Measurements from ENCODE around the gene ANKFN1.

ANKFN1 gene

GRCh38 chr17:56543280-56543679 lies 390.0 kb downstream of the ANKFN1 start:
- no peak for TF ChIP-seq CTCF (IDR thresholded peaks at IDR 0.05)
- no peak for DNase-seq
- H3K36me3 ChIP-seq, result no peaks in the 10 kb centered on the region
- no peak overlapping the region for H3K27ac ChIP-seq
- H3K4me3 ChIP-seq, result no peak overlapping the region
- intact Hi-C loops (cut with DNase I; ENCODE audit: low total_unique reads), result no loop called here
- H3K27me3 ChIP-seq, result peaks cover 0 to 3% of the 10 kb centered on the region in 2 donors
- H3K9me3 ChIP-seq, result no peaks in the 10 kb centered on the region
- no peaks in the 10 kb centered on the region for H3K4me1 ChIP-seq

DNA sequence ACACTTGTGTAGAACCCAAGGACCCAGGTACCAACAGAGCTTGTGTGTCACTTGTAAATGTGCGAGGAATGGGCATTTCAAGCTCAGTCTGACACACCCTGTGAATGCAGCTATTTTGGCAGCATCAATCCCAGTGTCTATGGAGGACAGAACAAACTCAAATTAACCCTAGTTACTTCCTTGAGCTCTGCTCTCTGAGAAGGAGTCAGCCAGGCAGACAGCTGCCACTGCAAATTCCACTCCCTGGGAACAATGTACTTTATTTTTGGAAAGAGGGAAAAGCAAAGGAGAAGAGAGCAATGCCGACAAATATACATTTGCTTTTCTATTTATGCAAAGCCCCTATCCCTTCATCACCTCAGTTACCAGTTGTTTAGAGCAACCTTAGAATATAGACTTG lies 391.8 kb downstream of the ANKFN1 start:
- no peak for TF ChIP-seq CTCF (IDR thresholded peaks at IDR 0.05)
- intact Hi-C loops (cut with DNase I; ENCODE audit: low total_unique reads), result no loop called here
- Histone ChIP-seq H3K9me3 (no peaks in the 10 kb centered on the region), H3K27me3 (peaks cover 0 to 3% of the 10 kb centered on the region in 2 donors), H3K27ac (no peak overlapping the region), H3K4me3 (no peak overlapping the region), H3K36me3 (no peaks in the 10 kb centered on the region), H3K4me1 (no peaks in the 10 kb centered on the region)
- DNase-seq, result no peak

DNA sequence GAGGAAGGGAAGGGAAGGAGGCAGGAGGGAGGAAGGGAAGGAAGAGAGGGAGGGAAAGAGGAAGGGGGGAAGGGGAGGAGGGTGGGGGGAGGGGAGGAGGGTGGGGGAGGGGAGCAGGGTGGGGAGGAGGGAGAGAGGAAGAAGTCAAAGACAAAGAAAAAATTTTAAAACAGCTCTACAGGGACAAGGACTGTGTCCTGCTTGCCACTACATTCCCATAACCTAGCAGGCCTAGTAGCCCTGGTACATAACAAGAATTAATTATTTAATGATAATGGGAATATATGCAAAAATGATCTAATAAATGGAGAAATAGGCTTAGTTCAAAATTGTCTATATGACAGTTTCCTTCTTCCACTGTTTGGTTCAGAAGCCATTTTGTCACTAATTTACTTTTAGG lies 392.7 kb downstream of the ANKFN1 start:
- Histone ChIP-seq H3K27ac (no peak overlapping the region), H3K4me1 (no peaks in the 10 kb centered on the region), H3K36me3 (no peaks in the 10 kb centered on the region), H3K27me3 (no peaks in the 10 kb centered on the region), H3K4me3 (no peak overlapping the region), H3K9me3 (no peaks in the 10 kb centered on the region)
- no peak for DNase-seq
- intact Hi-C loops (cut with DNase I; ENCODE audit: low total_unique reads), result no loop called here
- no peak for TF ChIP-seq CTCF (IDR thresholded peaks at IDR 0.05)

GRCh38 chr17:56548661-56549060 lies 395.4 kb downstream of the ANKFN1 start:
- intact Hi-C loops (cut with DNase I; ENCODE audit: low total_unique reads), result no loop called here
- no peak for TF ChIP-seq CTCF (IDR thresholded peaks at IDR 0.05)
- no peak for DNase-seq
- H3K4me1 ChIP-seq, result no peaks in the 10 kb centered on the region
- no peaks in the 10 kb centered on the region for H3K36me3 ChIP-seq
- no peak overlapping the region for H3K4me3 ChIP-seq
- H3K27ac ChIP-seq, result no peak overlapping the region
- no peaks in the 10 kb centered on the region for H3K27me3 ChIP-seq
- H3K9me3 ChIP-seq, result no peaks in the 10 kb centered on the region

GRCh38 chr17:56549501-56549900 lies 396.2 kb downstream of the ANKFN1 start:
- no peaks in the 10 kb centered on the region for H3K4me1 ChIP-seq
- no peak overlapping the region for H3K4me3 ChIP-seq
- intact Hi-C loops (cut with DNase I; ENCODE audit: low total_unique reads), result no loop called here
- no peaks in the 10 kb centered on the region for H3K27me3 ChIP-seq
- no peak for DNase-seq
- H3K9me3 ChIP-seq, result no peaks in the 10 kb centered on the region
- no peak for TF ChIP-seq CTCF (IDR thresholded peaks at IDR 0.05)
- no peak overlapping the region for H3K27ac ChIP-seq
- H3K36me3 ChIP-seq, result no peaks in the 10 kb centered on the region

- H3K36me3 ChIP-seq, result no peaks in the 10 kb centered on the region
- intact Hi-C loops (cut with DNase I; ENCODE audit: low total_unique reads), result no loop called here
- no peak for DNase-seq
- H3K4me1 ChIP-seq, result no peaks in the 10 kb centered on the region
- no peaks in the 10 kb centered on the region for H3K9me3 ChIP-seq
- no peak overlapping the region for H3K27ac ChIP-seq
- TF ChIP-seq CTCF (IDR thresholded peaks at IDR 0.05), result no peak
- H3K4me3 ChIP-seq, result no peak overlapping the region
- no peaks in the 10 kb centered on the region for H3K27me3 ChIP-seq
Observed at GRCh38 chr17:56557682-56558081, 404.4 kb downstream of the ANKFN1 start.

All from tibial artery (tissue), 4 donors.